Mammary epithelial cell (primary cell): Measurements from ENCODE around the gene DUSP22.

Experiments used
- EZH2 ChIP-seq: IDR thresholded peaks from 2 replicates; pipeline ENCODE4 v1.6.1; 2012; ENCODE audit warnings: low read length, inconsistent platforms, borderline replicate concordance
- TF ChIP-seq, protein P1 (sequence below), 2 donors: IDR thresholded peaks in 1 of 2; conservative IDR thresholded peaks in 1 of 2; 2 replicates each; pipeline ENCODE4 v1.5.1; 2011 to 2012; ENCODE audit warnings: inconsistent platforms in 2 of 2, low read length in 2 of 2, mild to moderate bottlenecking in 2 of 2, control low read depth in 1 of 2, low read depth in 1 of 2; ENCODE audit not compliant: insufficient read depth in 1 of 2; ENCODE audit errors: extremely low read depth in 1 of 2

GRCh38 chr6:304833-305370 lies 12.6 kb downstream of the DUSP22 start:
- TF ChIP-seq, protein P1, sequence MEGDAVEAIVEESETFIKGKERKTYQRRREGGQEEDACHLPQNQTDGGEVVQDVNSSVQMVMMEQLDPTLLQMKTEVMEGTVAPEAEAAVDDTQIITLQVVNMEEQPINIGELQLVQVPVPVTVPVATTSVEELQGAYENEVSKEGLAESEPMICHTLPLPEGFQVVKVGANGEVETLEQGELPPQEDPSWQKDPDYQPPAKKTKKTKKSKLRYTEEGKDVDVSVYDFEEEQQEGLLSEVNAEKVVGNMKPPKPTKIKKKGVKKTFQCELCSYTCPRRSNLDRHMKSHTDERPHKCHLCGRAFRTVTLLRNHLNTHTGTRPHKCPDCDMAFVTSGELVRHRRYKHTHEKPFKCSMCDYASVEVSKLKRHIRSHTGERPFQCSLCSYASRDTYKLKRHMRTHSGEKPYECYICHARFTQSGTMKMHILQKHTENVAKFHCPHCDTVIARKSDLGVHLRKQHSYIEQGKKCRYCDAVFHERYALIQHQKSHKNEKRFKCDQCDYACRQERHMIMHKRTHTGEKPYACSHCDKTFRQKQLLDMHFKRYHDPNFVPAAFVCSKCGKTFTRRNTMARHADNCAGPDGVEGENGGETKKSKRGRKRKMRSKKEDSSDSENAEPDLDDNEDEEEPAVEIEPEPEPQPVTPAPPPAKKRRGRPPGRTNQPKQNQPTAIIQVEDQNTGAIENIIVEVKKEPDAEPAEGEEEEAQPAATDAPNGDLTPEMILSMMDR (conservative IDR thresholded peaks at IDR 0.05 in 1 of 2, IDR thresholded peaks at IDR 0.05 in 1 of 2; ENCODE audit: extremely low read depth in 1 of 2, insufficient read depth in 1 of 2, low read depth in 1 of 2, low read length in 2 of 2): no peak
- no peak for TF ChIP-seq EZH2
